ENCODE measurements around the gene ZMAT5. TPM values are rescaled to one million over a fixed set of nuclear protein-coding genes. Genes with fewer than 3 reads are reported as not detected.

ZMAT5 gene
- total RNA-seq, 1 experiment from 2014 or later, result 24.2 TPM

GRCh38 chr22:29751669-29752068 lies 15.1 kb downstream of the ZMAT5 start:
- TF ChIP-seq EZH2phosphoT487 (IDR thresholded peaks at IDR 0.05; ENCODE audit: borderline replicate concordance, low read length) (no peak), EZH2 (IDR thresholded peaks at IDR 0.05; ENCODE audit: low read length, unreplicated experiment) (no peak), CTCF (conservative IDR thresholded peaks at IDR 0.05; ENCODE audit: low read depth, low read length) (no peak)
- Histone ChIP-seq H2AFZ (ENCODE audit: low read length) (no peak overlapping the region), H3K36me3 (ENCODE audit: low read depth, low read length) (no peaks in the 10 kb centered on the region), H4K20me1 (ENCODE audit: low read length) (no peaks in the 10 kb centered on the region), H3K9me2 (replicated peaks; ENCODE audit: low read length) (no peaks in the 10 kb centered on the region), H3F3A (ENCODE audit: low read length, unreplicated experiment) (no peaks in the 10 kb centered on the region), H3K4me3 (ENCODE audit: low read length) (no peak overlapping the region), H3K27ac (ENCODE audit: low read length) (no peak overlapping the region), H3K27me3 (ENCODE audit: low read length) (no peaks in the 10 kb centered on the region), H3K4me2 (ENCODE audit: low read length) (no peak overlapping the region), H3K79me2 (ENCODE audit: low read length) (no peaks in the 10 kb centered on the region), H3K4me1 (ENCODE audit: insufficient read depth, low read length) (no peaks in the 10 kb centered on the region), H3K9ac (ENCODE audit: low read length) (no peak overlapping the region), H3K9me3 (ENCODE audit: low read length) (no peaks in the 10 kb centered on the region)
- no peak for DNase-seq
- intact Hi-C loops (cut with micrococcal nuclease), result no loop called here
- no TSS peak for BruUV-seq (replicated peaks)
- ChIA-PET CTCF (interaction anchor here (0.6 kb wide), 1 partner anchor 26 kb away, joined by 3 read pairs; no protein-coding TSS in a partner anchor), POLR2A (ENCODE audit: unreplicated experiment) (no interaction called here)
- no peak for ATAC-seq

DNA sequence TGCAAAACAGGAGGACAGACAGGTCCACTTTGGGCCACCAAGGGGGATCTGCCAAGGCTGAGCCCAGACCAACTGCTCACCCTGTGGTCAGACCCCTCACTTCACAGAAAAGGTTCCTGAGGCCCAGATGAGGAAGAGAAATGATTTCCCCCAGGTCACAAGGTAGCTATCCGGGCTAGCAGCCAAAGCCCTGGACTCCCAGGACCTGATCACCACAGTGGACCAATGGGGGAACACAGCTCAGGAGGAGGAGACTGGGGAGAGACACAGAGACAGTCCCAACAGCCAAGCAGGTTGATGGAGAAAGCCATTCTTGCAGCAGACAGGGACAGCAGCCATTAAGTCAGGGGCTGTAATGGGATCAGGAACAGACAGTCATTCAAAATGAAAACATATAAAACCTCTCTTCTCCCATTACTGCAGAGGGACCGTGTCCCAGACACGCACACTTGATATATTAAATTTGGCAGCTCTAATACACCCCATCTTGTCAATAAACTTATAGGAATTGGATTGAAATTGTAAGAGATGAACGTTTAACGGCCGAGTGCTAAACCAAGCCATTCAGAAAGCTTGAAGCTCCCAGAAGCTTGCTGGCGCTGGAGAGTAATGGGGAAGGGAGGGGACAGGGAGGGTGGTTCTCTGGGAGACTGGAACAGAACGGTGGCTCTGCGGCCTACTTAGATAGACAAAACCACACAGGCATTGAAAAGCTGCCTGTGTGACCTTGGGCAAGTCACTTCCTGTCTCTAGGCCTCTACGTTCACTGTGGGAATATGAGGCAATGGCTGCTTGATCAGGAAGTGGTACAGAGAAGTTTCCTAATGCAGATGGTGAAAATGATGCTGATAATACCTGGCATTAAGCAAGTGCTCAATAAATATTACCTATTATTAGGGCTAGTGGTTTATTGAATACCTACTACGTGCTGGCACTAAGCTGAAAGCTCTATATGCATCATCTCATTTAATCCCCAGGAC lies 16.0 kb downstream of the ZMAT5 start:
- Histone ChIP-seq H3K9me2 (replicated peaks; ENCODE audit: low read length) (no peaks in the 10 kb centered on the region), H3F3A (ENCODE audit: low read length, unreplicated experiment) (no peaks in the 10 kb centered on the region), H3K4me1 (ENCODE audit: insufficient read depth, low read length) (no peaks in the 10 kb centered on the region), H2AFZ (ENCODE audit: low read length) (no peak overlapping the region), H3K36me3 (ENCODE audit: low read depth, low read length) (no peaks in the 10 kb centered on the region), H3K27ac (ENCODE audit: low read length) (no peak overlapping the region), H3K9ac (ENCODE audit: low read length) (no peak overlapping the region), H3K27me3 (ENCODE audit: low read length) (no peaks in the 10 kb centered on the region), H3K4me2 (ENCODE audit: low read length) (no peak overlapping the region), H3K9me3 (ENCODE audit: low read length) (no peaks in the 10 kb centered on the region), H3K79me2 (ENCODE audit: low read length) (no peaks in the 10 kb centered on the region), H4K20me1 (ENCODE audit: low read length) (no peaks in the 10 kb centered on the region), H3K4me3 (ENCODE audit: low read length) (no peak overlapping the region)
- no TSS peak for BruUV-seq (replicated peaks)
- DNase-seq (no peak), ATAC-seq (no peak)
- ChIA-PET POLR2A (ENCODE audit: unreplicated experiment) (no interaction called here), CTCF (no interaction called here)
- intact Hi-C loops (cut with micrococcal nuclease), result no loop called here
- no peak for TF ChIP-seq CTCF (conservative IDR thresholded peaks at IDR 0.05; ENCODE audit: low read depth, low read length)
- no peak for TF ChIP-seq EZH2 (IDR thresholded peaks at IDR 0.05; ENCODE audit: low read length, unreplicated experiment)
- TF ChIP-seq EZH2phosphoT487 (IDR thresholded peaks at IDR 0.05; ENCODE audit: borderline replicate concordance, low read length), result no peak

- ATAC-seq (no peak), DNase-seq (no peak)
- Histone ChIP-seq H3K79me2 (ENCODE audit: low read length) (no peaks in the 10 kb centered on the region), H4K20me1 (ENCODE audit: low read length) (no peaks in the 10 kb centered on the region), H3K9me2 (replicated peaks; ENCODE audit: low read length) (no peaks in the 10 kb centered on the region), H3K9ac (ENCODE audit: low read length) (no peak overlapping the region), H3K27ac (ENCODE audit: low read length) (no peak overlapping the region), H3F3A (ENCODE audit: low read length, unreplicated experiment) (no peaks in the 10 kb centered on the region), H3K36me3 (ENCODE audit: low read depth, low read length) (no peaks in the 10 kb centered on the region), H2AFZ (ENCODE audit: low read length) (no peak overlapping the region), H3K27me3 (ENCODE audit: low read length) (no peaks in the 10 kb centered on the region), H3K9me3 (ENCODE audit: low read length) (no peaks in the 10 kb centered on the region), H3K4me3 (ENCODE audit: low read length) (no peak overlapping the region), H3K4me2 (ENCODE audit: low read length) (no peak overlapping the region), H3K4me1 (ENCODE audit: insufficient read depth, low read length) (no peaks in the 10 kb centered on the region)
- intact Hi-C loops (cut with micrococcal nuclease), result no loop called here
- no TSS peak for BruUV-seq (replicated peaks)
- ChIA-PET CTCF (no interaction called here), POLR2A (ENCODE audit: unreplicated experiment) (no interaction called here)
- TF ChIP-seq EZH2 (IDR thresholded peaks at IDR 0.05; ENCODE audit: low read length, unreplicated experiment), result no peak
- no peak for TF ChIP-seq CTCF (conservative IDR thresholded peaks at IDR 0.05; ENCODE audit: low read depth, low read length)
- TF ChIP-seq EZH2phosphoT487 (IDR thresholded peaks at IDR 0.05; ENCODE audit: borderline replicate concordance, low read length), result no peak
These were observed 16.8 kb downstream of the ZMAT5 start for GRCh38 chr22:29750029-29750428.

Data from PC-3 (cell line).